Measurements from ENCODE around the gene SPINK5.

The SPINK5 gene

GRCh38 chr5:148113243-148113642, 49.5 kb downstream of the SPINK5 start:
- in situ Hi-C loops (cut with MboI; ENCODE audit: low pct_unique_long_range_greater_than_20kb, low sequenced_read_pairs, unreplicated experiment): no loop called here

GRCh38 chr5:148120317-148120716, 56.5 kb downstream of the SPINK5 start:
- in situ Hi-C loops (cut with MboI; ENCODE audit: low pct_unique_long_range_greater_than_20kb, low sequenced_read_pairs, unreplicated experiment): no loop called here
- no peak for TF ChIP-seq CTCF (IDR thresholded peaks at IDR 0.05; ENCODE audit: extremely low read depth, insufficient read depth, missing control alignments)
- no peak for DNase-seq (ENCODE audit: low spot score)

More at GRCh38 chr5:148113243-148113642, 49.5 kb downstream of the SPINK5 start:
- no peak for TF ChIP-seq CTCF (IDR thresholded peaks at IDR 0.05; ENCODE audit: extremely low read depth, insufficient read depth, missing control alignments)
- DNase-seq (ENCODE audit: low spot score): no peak

- TF ChIP-seq CTCF (IDR thresholded peaks at IDR 0.05; ENCODE audit: extremely low read depth, insufficient read depth, missing control alignments): no peak
- DNase-seq (ENCODE audit: low spot score): no peak
- in situ Hi-C loops (cut with MboI; ENCODE audit: low pct_unique_long_range_greater_than_20kb, low sequenced_read_pairs, unreplicated experiment): no loop called here
Observed at GRCh38 chr5:148125641-148126040, 61.9 kb downstream of the SPINK5 start.

GRCh38 chr5:148135091-148136048, 71.6 kb downstream of the SPINK5 start:
- in situ Hi-C loops (cut with MboI; ENCODE audit: low pct_unique_long_range_greater_than_20kb, low sequenced_read_pairs, unreplicated experiment): no loop called here
- no peak for TF ChIP-seq CTCF (IDR thresholded peaks at IDR 0.05; ENCODE audit: extremely low read depth, insufficient read depth, missing control alignments)

GRCh38 chr5:148140846-148141245, 77.1 kb downstream of the SPINK5 start:
- no peak for DNase-seq (ENCODE audit: low spot score)
- TF ChIP-seq CTCF (IDR thresholded peaks at IDR 0.05; ENCODE audit: extremely low read depth, insufficient read depth, missing control alignments): no peak
- in situ Hi-C loops (cut with MboI; ENCODE audit: low pct_unique_long_range_greater_than_20kb, low sequenced_read_pairs, unreplicated experiment): no loop called here

More at GRCh38 chr5:148135091-148136048, 71.6 kb downstream of the SPINK5 start:
- DNase-seq (ENCODE audit: low spot score): no peak

GRCh38 chr5:148141645-148142044, 77.9 kb downstream of the SPINK5 start:
- in situ Hi-C loops (cut with MboI; ENCODE audit: low pct_unique_long_range_greater_than_20kb, low sequenced_read_pairs, unreplicated experiment): no loop called here
- TF ChIP-seq CTCF (IDR thresholded peaks at IDR 0.05; ENCODE audit: extremely low read depth, insufficient read depth, missing control alignments): no peak
- DNase-seq (ENCODE audit: low spot score): no peak

Measured in GM13977 (cell line).